Measurements from ENCODE around the gene ATP8A2. TPM values are rescaled to one million over a fixed set of nuclear protein-coding genes. Genes with fewer than 3 reads are reported as not detected.

The ATP8A2 gene
- total RNA-seq, 1 experiment from 2014 or later, result 1.3 TPM

- no peak for DNase-seq (ENCODE audit: low read depth)
Observed at GRCh38 chr13:26011208-26011573, 639.4 kb downstream of the ATP8A2 start.

- peak; percentile 31 for DNase-seq (ENCODE audit: low read depth)
Observed at GRCh38 chr13:26011996-26012821, 640.4 kb downstream of the ATP8A2 start.

- peak; percentile 42 for DNase-seq (ENCODE audit: low read depth)
Observed at GRCh38 chr13:26012995-26013394, 641.2 kb downstream of the ATP8A2 start.

- DNase-seq (ENCODE audit: low read depth), result no peak
Observed at GRCh38 chr13:26015271-26016125, 643.7 kb downstream of the ATP8A2 start.

GRCh38 chr13:26016189-26016588 is 644.4 kb downstream of the ATP8A2 start:
- no peak for DNase-seq (ENCODE audit: low read depth)

- no peak for DNase-seq (ENCODE audit: low read depth)
Observed at GRCh38 chr13:26017196-26017921, 645.6 kb downstream of the ATP8A2 start.

GRCh38 chr13:26017932-26018665 is 646.3 kb downstream of the ATP8A2 start:
- DNase-seq (ENCODE audit: low read depth), result no peak

- no peak for DNase-seq (ENCODE audit: low read depth)
Observed at GRCh38 chr13:26019251-26019650, 647.5 kb downstream of the ATP8A2 start.

GRCh38 chr13:26019881-26020870 is 648.4 kb downstream of the ATP8A2 start:
- DNase-seq (ENCODE audit: low read depth), result peak; percentile 15

- no peak for DNase-seq (ENCODE audit: low read depth)
Observed at GRCh38 chr13:26020891-26021290, 649.1 kb downstream of the ATP8A2 start.

GRCh38 chr13:26021516-26021915 is 649.7 kb downstream of the ATP8A2 start:
- no peak for DNase-seq (ENCODE audit: low read depth)

- DNase-seq (ENCODE audit: low read depth), result no peak
Observed at GRCh38 chr13:26021956-26022355, 650.2 kb downstream of the ATP8A2 start.

GRCh38 chr13:26022538-26023292 is 650.9 kb downstream of the ATP8A2 start:
- DNase-seq (ENCODE audit: low read depth), result peak; percentile 95

GRCh38 chr13:26024558-26024957 is 652.8 kb downstream of the ATP8A2 start:
- DNase-seq (ENCODE audit: low read depth), result peak; percentile 6

GRCh38 chr13:26025196-26025595 is 653.4 kb downstream of the ATP8A2 start:
- DNase-seq (ENCODE audit: low read depth), result no peak

- DNase-seq (ENCODE audit: low read depth), result no peak
Observed at GRCh38 chr13:26025771-26026170, 654.0 kb downstream of the ATP8A2 start.

GRCh38 chr13:26026211-26026610 is 654.4 kb downstream of the ATP8A2 start:
- DNase-seq (ENCODE audit: low read depth), result no peak

GRCh38 chr13:26029581-26030136 is 657.9 kb downstream of the ATP8A2 start:
- DNase-seq (ENCODE audit: low read depth), result no peak

- no peak for DNase-seq (ENCODE audit: low read depth)
Observed at GRCh38 chr13:26030331-26030730, 658.6 kb downstream of the ATP8A2 start.
